ENCODE measurements around the gene SAMD10. TPM values are rescaled to one million over a fixed set of nuclear protein-coding genes. Genes with fewer than 3 reads are reported as not detected.

Gene SAMD10
- total RNA-seq, 1 experiment from 2014 or later, result 5.7 TPM

DNA sequence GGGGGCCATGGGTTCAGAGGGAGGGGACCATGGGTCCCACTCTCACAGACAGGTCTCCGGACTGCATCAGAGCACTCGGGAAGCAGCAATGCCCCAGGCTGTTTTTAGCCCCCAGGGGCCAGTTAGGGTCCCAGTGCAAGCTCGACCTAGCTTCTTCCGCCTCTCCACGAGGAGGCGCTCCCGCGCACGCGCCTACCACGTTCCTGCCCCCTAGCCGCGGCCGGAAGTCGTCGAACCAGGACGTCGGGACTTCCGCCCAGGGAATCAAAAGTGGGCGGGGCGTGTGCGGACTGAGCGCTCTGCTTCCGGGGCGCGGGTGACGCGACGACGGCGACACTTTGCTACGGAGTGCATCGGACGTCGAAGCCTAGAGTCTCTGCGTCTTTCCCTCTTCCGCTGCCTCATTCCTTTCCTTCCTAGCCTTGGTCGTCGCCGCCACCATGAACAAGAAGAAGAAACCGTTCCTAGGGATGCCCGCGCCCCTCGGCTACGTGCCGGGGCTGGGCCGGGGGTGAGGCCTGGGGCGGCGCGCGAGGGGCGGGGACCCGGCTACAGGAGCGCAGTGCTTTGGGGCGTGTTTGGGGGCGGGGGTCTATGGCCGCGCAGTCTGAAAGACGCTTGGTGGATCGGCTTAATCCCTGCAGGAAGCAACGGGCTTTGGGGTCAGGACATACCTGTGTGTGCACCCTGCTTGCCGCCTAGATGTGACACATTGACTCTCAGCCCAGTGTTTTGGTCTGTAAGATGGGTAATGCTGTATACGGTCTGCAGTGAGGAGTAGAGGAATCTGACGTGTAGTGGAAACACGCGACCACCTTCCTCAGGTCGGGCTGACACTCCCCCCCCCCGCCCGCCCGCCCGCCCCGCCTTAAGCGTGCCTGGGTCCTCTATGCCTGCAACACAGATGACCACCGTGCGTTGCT lies 1.6 kb upstream of the SAMD10 start, which contains the start of gene PRPF6:
Gene PRPF6 (plus strand): TSS at position 327 of the 923 bp plus-strand sequence. CDS start 114 bp downstream, at position 441.
- peak within 1 kb of the TSS; percentile 98 to 99 (median 99); a peak in 6 of 7 replicates for H3K27ac Mint-ChIP-seq
- Histone ChIP-seq H3K18ac (ENCODE audit: insufficient read length, low read depth, low read length) (peak within 1 kb of the TSS; percentile 79), H3K27ac (ENCODE audit: insufficient read length, low read depth, low read length) (no peak within 1 kb of the TSS), H3K79me1 (ENCODE audit: insufficient read depth, low read depth, low read length, poor library complexity, severe bottlenecking) (peaks cover 6% of the 10 kb centered on the region), H3K56ac (ENCODE audit: insufficient read length, low read depth, low read length) (no peak within 1 kb of the TSS), H3K14ac (ENCODE audit: insufficient read depth, low read length) (peak within 1 kb of the TSS; percentile 74; the same call in 1 of the 2 replicates), H2AFZ (ENCODE audit: low read length) (no peak within 1 kb of the TSS), H2BK12ac (ENCODE audit: insufficient read length, low read depth, low read length) (no peak within 1 kb of the TSS), H4K5ac (ENCODE audit: insufficient read length, low read depth, low read length) (no peak within 1 kb of the TSS), H3K9ac (ENCODE audit: extremely low read depth, insufficient read length, low read length) (peak within 1 kb of the TSS; percentile 63), H3T11ph (ENCODE audit: low read length) (no peak within 1 kb of the TSS), H2BK5ac (ENCODE audit: insufficient read length, low read length) (no peak within 1 kb of the TSS), H2BK120ac (ENCODE audit: low read depth, low read length, poor library complexity, severe bottlenecking) (no peak within 1 kb of the TSS), H2BK15ac (ENCODE audit: low read depth, low read length) (no peak within 1 kb of the TSS), H4K91ac (ENCODE audit: insufficient read length, low read depth, low read length) (no peak within 1 kb of the TSS), H3K4ac (ENCODE audit: low read depth, low read length) (no peak within 1 kb of the TSS), H3K9me3 (ENCODE audit: control insufficient read depth, low read depth, low read length) (no peaks in the 10 kb centered on the region), H3K23ac (ENCODE audit: insufficient read length, low read depth, low read length) (no peak within 1 kb of the TSS), H3K4me2 (ENCODE audit: insufficient read depth, insufficient read length, low read length) (peak within 1 kb of the TSS; percentile 84), H4K8ac (replicated peaks; ENCODE audit: insufficient read length, low read depth, low read length) (no peak within 1 kb of the TSS), H3K27me3 (ENCODE audit: insufficient read depth, low read length) (no peaks in the 10 kb centered on the region), H2BK20ac (ENCODE audit: low read depth, low read length, poor library complexity, severe bottlenecking) (no peak within 1 kb of the TSS), H3K4me1 (ENCODE audit: insufficient read depth, low read length) (peaks cover 3% of the 10 kb centered on the region; the same call in 1 of the 2 replicates), H2AK5ac (ENCODE audit: insufficient read length, low read length) (no peak within 1 kb of the TSS), H3K23me2 (ENCODE audit: insufficient read length, low read depth, low read length, poor library complexity, severe bottlenecking) (peaks cover 16% of the 10 kb centered on the region), H3K79me2 (ENCODE audit: insufficient read depth, low read length) (peaks cover 4% of the 10 kb centered on the region; the same call in 1 of the 2 replicates), H4K20me1 (ENCODE audit: control insufficient read depth, insufficient read depth, insufficient read length) (no peaks in the 10 kb centered on the region)
- peak within 1 kb of the TSS; percentile 93 to 95 for H3K4me3 Mint-ChIP-seq
- TF ChIP-seq, protein P1, sequence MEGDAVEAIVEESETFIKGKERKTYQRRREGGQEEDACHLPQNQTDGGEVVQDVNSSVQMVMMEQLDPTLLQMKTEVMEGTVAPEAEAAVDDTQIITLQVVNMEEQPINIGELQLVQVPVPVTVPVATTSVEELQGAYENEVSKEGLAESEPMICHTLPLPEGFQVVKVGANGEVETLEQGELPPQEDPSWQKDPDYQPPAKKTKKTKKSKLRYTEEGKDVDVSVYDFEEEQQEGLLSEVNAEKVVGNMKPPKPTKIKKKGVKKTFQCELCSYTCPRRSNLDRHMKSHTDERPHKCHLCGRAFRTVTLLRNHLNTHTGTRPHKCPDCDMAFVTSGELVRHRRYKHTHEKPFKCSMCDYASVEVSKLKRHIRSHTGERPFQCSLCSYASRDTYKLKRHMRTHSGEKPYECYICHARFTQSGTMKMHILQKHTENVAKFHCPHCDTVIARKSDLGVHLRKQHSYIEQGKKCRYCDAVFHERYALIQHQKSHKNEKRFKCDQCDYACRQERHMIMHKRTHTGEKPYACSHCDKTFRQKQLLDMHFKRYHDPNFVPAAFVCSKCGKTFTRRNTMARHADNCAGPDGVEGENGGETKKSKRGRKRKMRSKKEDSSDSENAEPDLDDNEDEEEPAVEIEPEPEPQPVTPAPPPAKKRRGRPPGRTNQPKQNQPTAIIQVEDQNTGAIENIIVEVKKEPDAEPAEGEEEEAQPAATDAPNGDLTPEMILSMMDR (conservative IDR thresholded peaks at IDR 0.05), result peak; percentile 94
- H3K27me3 Mint-ChIP-seq (ENCODE audit: low read depth), result peaks cover 1% of the 10 kb centered on the region; the same call in 1 of the 2 replicates
- peaks cover 27% of the 10 kb centered on the region in 2 experiments for H3K4me1 Mint-ChIP-seq
- peak; percentile 97 for DNase-seq
- H3K9me3 Mint-ChIP-seq, result no peaks in the 10 kb centered on the region
- peaks cover 22 to 38% (median 37%) of the 10 kb centered on the region in 3 experiments for H3K36me3 Mint-ChIP-seq (ENCODE audit: insufficient read depth in 1 of 3, low read depth in 3 of 3)
- WGBS (ENCODE audit: extremely low coverage, insufficient read length, low lambda C conversion rate), result no CpG with 5 or more reads among the region's 75 CpGs

Data from H9 (cell line).